H1 (cell line): ENCODE measurements around the gene TTC34. TPM values are rescaled to one million over a fixed set of nuclear protein-coding genes. Genes with fewer than 3 reads are reported as not detected.

Experiments
- CTCF ChIA-PET: fragments of 300-600 bp; sonication (Branson Sonifier 250); formaldehyde crosslinking; loops from one replicate; lab custom pipeline; 2021; ENCODE audit not compliant: partially characterized antibody; lab: Charles Lee
- POLR2A ChIA-PET: fragments of 300-600 bp; sonication (Branson Sonifier 250); formaldehyde crosslinking; loops from one replicate; lab custom pipeline; 2021; ENCODE audit warnings: inconsistent platforms; ENCODE audit not compliant: partially characterized antibody; lab: Charles Lee
- DNase-seq, 2 experiments: peaks; one replicate each; pipeline versions ENCODE4 v3.0.0 to v3.0.0-alpha.2; 2010 to 2022; ENCODE audit warnings: low spot score in 2 of 2, low read depth in 1 of 2, mixed read lengths in 1 of 2
- FAIRE-seq: peaks from 2 replicates; lab custom pipeline; 2011; peaks lifted over from hg19 to GRCh38; lab: Jason Lieb, UNC
- H2AFZ ChIP-seq: 2 replicates; pipeline ENCODE4 v1.8.1; 2012; ENCODE audit warnings: low read length, inconsistent platforms
- H2AK5ac ChIP-seq: 2 replicates; pipeline ENCODE4 v1.6.1; 2013; ENCODE audit warnings: low read depth, low read length
- H2BK120ac ChIP-seq: replicated peaks from 2 replicates; pipeline ENCODE3; 2013; ENCODE audit warnings: low read depth, low read length, inconsistent platforms
- H2BK12ac ChIP-seq: 2 replicates; pipeline ENCODE4 v1.6.1; 2013; ENCODE audit warnings: low read depth, low read length
- H2BK15ac ChIP-seq: 2 replicates; pipeline ENCODE4 v1.6.1; 2013; ENCODE audit warnings: low read length
- H2BK20ac ChIP-seq: 2 replicates; pipeline ENCODE4 v1.6.1; 2013; ENCODE audit warnings: low read length
- H2BK5ac ChIP-seq: 2 replicates; pipeline ENCODE4 v1.6.1; 2013; ENCODE audit warnings: low read depth, low read length
- H3K14ac ChIP-seq: 2 replicates; pipeline ENCODE4 v1.6.1; 2013; ENCODE audit warnings: inconsistent platforms; ENCODE audit not compliant: insufficient read length
- H3K18ac ChIP-seq: 2 replicates; pipeline ENCODE4 v1.6.1; 2013; ENCODE audit warnings: low read length; ENCODE audit errors: extremely low read depth
- H3K23ac ChIP-seq: 2 replicates; pipeline ENCODE4 v1.6.1; 2013; ENCODE audit warnings: inconsistent platforms; ENCODE audit not compliant: insufficient read length
- H3K23me2 ChIP-seq: 2 replicates; pipeline ENCODE4 v1.6.1; 2013; ENCODE audit warnings: low read depth, low read length
- H3K27ac ChIP-seq: 2 replicates; pipeline ENCODE4 v1.6.1; 2011; ENCODE audit warnings: low read depth, low read length, inconsistent platforms
- H3K27me3 ChIP-seq, 4 experiments: replicated peaks in 1 of 4; 1 replicate in 1 of 4; 2 replicates in 3 of 4; pipeline versions ENCODE4 v1.6.1 to v1.8.1; 2011 to 2013; ENCODE audit warnings: low read length in 3 of 4, mild to moderate bottlenecking in 3 of 4, inconsistent platforms in 2 of 4, mixed read lengths in 2 of 4, moderate library complexity in 1 of 4; ENCODE audit not compliant: control insufficient read depth in 3 of 4, insufficient read depth in 3 of 4; ENCODE audit errors: extremely low read depth in 1 of 4
- H3K36me3 ChIP-seq, 4 experiments: 2 replicates each; pipeline versions ENCODE4 v1.6.1 to v1.8.1; 2011 to 2013; ENCODE audit warnings: mild to moderate bottlenecking in 4 of 4, low read length in 3 of 4, moderate library complexity in 2 of 4, control low read depth in 1 of 4, inconsistent platforms in 1 of 4; ENCODE audit not compliant: insufficient read depth in 4 of 4, control insufficient read depth in 2 of 4
- H3K4ac ChIP-seq: replicated peaks from 2 replicates; pipeline ENCODE3; 2013; ENCODE audit warnings: low read length, low read depth, mixed read lengths, inconsistent platforms; ENCODE audit not compliant: insufficient read length
- H3K4me1 ChIP-seq, 4 experiments: replicated peaks in 1 of 4; 1 replicate in 1 of 4; 2 replicates in 3 of 4; pipeline versions ENCODE4 v1.6.1 to v1.8.1; 2011 to 2013; ENCODE audit warnings: low read length in 3 of 4, inconsistent platforms in 2 of 4, mixed read lengths in 1 of 4; ENCODE audit not compliant: insufficient read depth in 4 of 4, control insufficient read depth in 3 of 4
- H3K4me2 ChIP-seq, 2 experiments: 2 replicates each; pipeline versions ENCODE4 v1.6.1 to v1.8.1; 2011 to 2013; ENCODE audit warnings: low read depth in 2 of 2, low read length in 2 of 2, control low read depth in 1 of 2, inconsistent platforms in 1 of 2, mild to moderate bottlenecking in 1 of 2; ENCODE audit not compliant: insufficient read depth in 1 of 2
- H3K4me3 ChIP-seq, 4 experiments: fragments of 200-600, 300-600 bp in 1 of 4; sonication (generic), shearing (Covaris generic), sonication (Bioruptor Twin) in 1 of 4; 2 replicates each; pipeline versions ENCODE4 v1.5.1 to v1.8.1; 2011 to 2016; ENCODE audit warnings: low read length in 4 of 4, low read depth in 3 of 4, control low read depth in 2 of 4, inconsistent platforms in 2 of 4, mild to moderate bottlenecking in 2 of 4, mixed read lengths in 1 of 4, moderate library complexity in 1 of 4; ENCODE audit not compliant: insufficient read depth in 2 of 4; ENCODE audit errors: extremely low read depth in 1 of 4
- H3K56ac ChIP-seq: replicated peaks from 2 replicates; pipeline ENCODE3; 2013; ENCODE audit warnings: low read depth, mild to moderate bottlenecking, mixed read lengths, low read length, inconsistent platforms; ENCODE audit not compliant: insufficient read length
- H3K79me1 ChIP-seq: 2 replicates; pipeline ENCODE4 v1.6.1; 2013; ENCODE audit warnings: low read depth, low read length, control low read depth
- H3K79me2 ChIP-seq, 2 experiments: 2 replicates each; pipeline versions ENCODE4 v1.6.1 to v1.8.1; 2012 to 2013; ENCODE audit warnings: low read length in 2 of 2, mild to moderate bottlenecking in 2 of 2, inconsistent platforms in 1 of 2; ENCODE audit not compliant: insufficient read depth in 2 of 2, control insufficient read depth in 1 of 2
- H3K9ac ChIP-seq, 4 experiments: replicated peaks in 1 of 4; 1 replicate in 1 of 4; 2 replicates in 3 of 4; pipeline versions ENCODE4 v1.6.1 to v1.8.1; 2011 to 2013; ENCODE audit warnings: low read depth in 3 of 4, low read length in 3 of 4, control low read depth in 2 of 4, mild to moderate bottlenecking in 2 of 4, moderate library complexity in 2 of 4, inconsistent platforms in 1 of 4; ENCODE audit errors: extremely low read depth in 1 of 4
- H3K9me3 ChIP-seq, 2 experiments: 2 replicates each; pipeline versions ENCODE4 v1.6.1 to v1.8.1; 2012 to 2013; ENCODE audit warnings: mild to moderate bottlenecking in 2 of 2, moderate library complexity in 2 of 2, control low read depth in 1 of 2, inconsistent platforms in 1 of 2, low read depth in 1 of 2, low read length in 1 of 2, mixed read lengths in 1 of 2; ENCODE audit not compliant: insufficient read depth in 2 of 2
- H4K20me1 ChIP-seq, 2 experiments: replicated peaks in 1 of 2; 2 replicates each; pipeline versions ENCODE3 to v1.8.1; 2011 to 2013; ENCODE audit warnings: inconsistent platforms in 2 of 2, low read length in 2 of 2, mild to moderate bottlenecking in 1 of 2; ENCODE audit not compliant: insufficient read depth in 2 of 2, control insufficient read depth in 1 of 2
- H4K5ac ChIP-seq: 2 replicates; pipeline ENCODE4 v1.6.1; 2013; ENCODE audit warnings: low read length, low read depth, mixed read lengths, inconsistent platforms; ENCODE audit not compliant: insufficient read length
- H4K8ac ChIP-seq: 2 replicates; pipeline ENCODE4 v1.8.0; 2013; ENCODE audit warnings: mild to moderate bottlenecking, moderate library complexity, low read length, inconsistent platforms; ENCODE audit not compliant: insufficient read depth; ENCODE audit errors: extremely low read depth
- H4K91ac ChIP-seq: replicated peaks from 2 replicates; pipeline ENCODE3; 2013; ENCODE audit warnings: low read length, mixed read lengths, inconsistent platforms; ENCODE audit not compliant: insufficient read length
- BRCA1 ChIP-seq: IDR thresholded peaks from 2 replicates; pipeline ENCODE4 v1.6.1; 2012; ENCODE audit warnings: low read depth, low read length, improper control_type of control experiment
- GABPA ChIP-seq: IDR thresholded peaks from 2 replicates; pipeline ENCODE4 v1.6.1; 2011; ENCODE audit warnings: mild to moderate bottlenecking, low read length, moderate library complexity, borderline replicate concordance; ENCODE audit not compliant: insufficient read depth
- KDM1A ChIP-seq: fragments of 200-600, 300-600 bp; sonication (generic); IDR thresholded peaks from 2 replicates; pipeline ENCODE4 v1.7.1; 2016; ENCODE audit warnings: mild to moderate bottlenecking, low read length, borderline replicate concordance
- MAX ChIP-seq: IDR thresholded peaks from 2 replicates; pipeline ENCODE4 v1.6.1; 2012; ENCODE audit warnings: inconsistent platforms
- NRF1 ChIP-seq: IDR thresholded peaks from 2 replicates; pipeline ENCODE4 v1.6.1; 2011; ENCODE audit warnings: mild to moderate bottlenecking, low read depth, low read length, improper control_type of control experiment
- POLR2AphosphoS5 ChIP-seq: IDR thresholded peaks from 2 replicates; pipeline ENCODE4 v1.6.1; 2011; ENCODE audit warnings: low read depth, low read length
- RNF2 ChIP-seq: fragments of 200-900, 300-1000 bp; sonication (generic); IDR thresholded peaks from 2 replicates; pipeline ENCODE4 v1.7.1; 2016; ENCODE audit warnings: borderline replicate concordance, low read depth, mild to moderate bottlenecking, antibody characterized with exemption, low read length; ENCODE audit not compliant: poor library complexity, severe bottlenecking; ENCODE audit errors: missing control alignments
- TAF1 ChIP-seq: IDR thresholded peaks from 2 replicates; pipeline ENCODE4 v1.6.1; 2011; ENCODE audit warnings: mild to moderate bottlenecking, low read depth, low read length
- TBP ChIP-seq: IDR thresholded peaks from 2 replicates; pipeline ENCODE4 v1.6.1; 2011; ENCODE audit warnings: low read depth, low read length, improper control_type of control experiment
- WGBS, 2 experiments: shearing (Covaris generic) in 1 of 2; methylation state at CpG; one replicate each; pipeline versions ENCODE4 v1.1.6 to v1.1.7; 2013 to 2015; ENCODE audit warnings: low lambda C conversion rate in 2 of 2, mixed read lengths in 2 of 2, inconsistent platforms in 1 of 2, low coverage in 1 of 2, missing lambda C conversion rate in 1 of 2; ENCODE audit not compliant: insufficient replicate concordance in 2 of 2, insufficient coverage in 1 of 2, insufficient read length in 1 of 2; ENCODE audit errors: extremely low coverage in 1 of 2, missing lambda C conversion rate in 1 of 2; 5-methylcytosine and 5-hydroxymethylcytosine counted together
- polyA plus RNA-seq, 7 experiments: library from polyadenylated mRNA; depleted of rRNA in 3 of 7; stranded (reverse) in 5 of 7; unstranded in 2 of 7; fragments of >200 nt in 5 of 7; fragments of 200-250 nt in 2 of 7; gene quantifications; 1 replicate in 5 of 7; 2 replicates in 1 of 7; 4 replicates in 1 of 7; pipeline versions ENCODE4 v1.2.1 to v1.2.3, GENCODE V29; 2011 to 2013; ENCODE audit warnings: missing spikeins in 2 of 7, mixed read lengths in 2 of 7
- total RNA-seq: library from RNA; stranded (reverse); fragmentation: NEBNext Ultra II Directional; extraction: Animal tissue kit (Norgen Biotek cat#: 25700); gene quantifications from 2 replicates; pipeline ENCODE4 v1.2.1, GENCODE V29; 2021

TTC34 gene
- total and polyA plus RNA-seq, 2 of the 8 experiments (the other 6 are each of a cell fraction or from before 2014, with no cell fraction given), result 0.23 to 0.50 TPM

- Histone ChIP-seq H3K9me3 (peaks cover 66 to 97% of the 10 kb centered on the region in 2 experiments), H4K8ac (no peak overlapping the region), H2BK5ac (no peak overlapping the region), H3K23me2 (no peaks in the 10 kb centered on the region), H3K56ac (no peak overlapping the region), H3K4me1 (peaks cover 0 to 3% (median 0%) of the 10 kb centered on the region in 4 experiments; a peak in 1 of 7 replicates), H3K4me2 (no peak overlapping the region), H3K27me3 (no peaks in the 10 kb centered on the region), H3K23ac (no peak overlapping the region), H3K4ac (no peak overlapping the region), H3K4me3 (no peak overlapping the region), H3K9ac (no peak overlapping the region), H2BK120ac (no peak overlapping the region), H2BK20ac (no peak overlapping the region), H3K79me1 (no peaks in the 10 kb centered on the region), H2AK5ac (no peak overlapping the region), H3K27ac (no peak overlapping the region), H3K14ac (no peak overlapping the region), H3K79me2 (no peaks in the 10 kb centered on the region), H2BK15ac (no peak overlapping the region), H3K36me3 (no peaks in the 10 kb centered on the region; a peak in 1 of 8 replicates), H4K5ac (no peak overlapping the region), H4K20me1 (no peaks in the 10 kb centered on the region), H2BK12ac (no peak overlapping the region), H3K18ac (no peak overlapping the region), H4K91ac (no peak overlapping the region)
- WGBS, 2 experiments, result 93% methylated on average over 22 of the region's 26 CpGs; no CpG with 5 or more reads in 1 of the 2 experiments
- FAIRE-seq (no peak), DNase-seq (no peak)
- CTCF ChIA-PET, result interaction anchor here (1.1 to 1.2 kb wide), 3 partner anchors 14 to 546 kb away, joined by 3 to 4 read pairs (median 4); partner anchors contain the start of gene TTC34
- POLR2A ChIA-PET, result no interaction called here
- no peak for TF ChIP-seq NRF1
- TF ChIP-seq POLR2AphosphoS5, result no peak
- TF ChIP-seq MAX, result no peak
- no peak for TF ChIP-seq BRCA1
- TF ChIP-seq GABPA, result no peak
- no peak for TF ChIP-seq KDM1A
- TF ChIP-seq TBP, result no peak
- TF ChIP-seq RNF2, result no peak
- TF ChIP-seq TAF1, result no peak
- TF ChIP-seq, all 59 proteins: peak for 0
- no peak overlapping the region for H2AFZ ChIP-seq
These were observed 14.2 kb downstream of the TTC34 start for GRCh38 chr1:2787163-2787911.
